HG03442 (cell line): ENCODE measurements around the gene RCOR3.
A peak's percentile ranks its signal among the peaks of the same experiment; 100 is the strongest.

Experiments
- ATAC-seq: cut with Tn5 transposase; IDR thresholded peaks from one replicate; pipeline ENCODE4 v1.9.1; 2021; ENCODE audit warnings: mild to moderate bottlenecking, moderate library complexity; ENCODE audit not compliant: unreplicated experiment

Gene RCOR3

GRCh38 chr1:211323156-211324063 lies 64.2 kb downstream of the RCOR3 start:
- peak; percentile 62 for ATAC-seq

- no peak for ATAC-seq
Observed at GRCh38 chr1:211324992-211325775, 66.0 kb downstream of the RCOR3 start.

GRCh38 chr1:211326140-211326527 lies 67.0 kb downstream of the RCOR3 start:
- ATAC-seq: no peak

- peak; percentile 22 for ATAC-seq
Observed at GRCh38 chr1:211326528-211327345, 67.6 kb downstream of the RCOR3 start, which contains the start of gene TRAF5. Gene TRAF5, plus strand, starts transcription at chr1:211326833. Its CDS starts 26,407 bp downstream, at chr1:211353240.

- peak; percentile 24 for ATAC-seq
Observed at GRCh38 chr1:211327346-211327921, 68.3 kb downstream of the RCOR3 start.

- ATAC-seq: no peak
Observed at GRCh38 chr1:211328084-211328694, 69.0 kb downstream of the RCOR3 start.

- ATAC-seq: no peak
Observed at GRCh38 chr1:211328866-211329475, 69.8 kb downstream of the RCOR3 start.

- peak; percentile 49 for ATAC-seq
Observed at GRCh38 chr1:211329764-211330201, 70.6 kb downstream of the RCOR3 start.

- no peak for ATAC-seq
Observed at GRCh38 chr1:211330282-211330936, 71.2 kb downstream of the RCOR3 start.

GRCh38 chr1:211331011-211331709 lies 72.0 kb downstream of the RCOR3 start:
- ATAC-seq: no peak

- no peak for ATAC-seq
Observed at GRCh38 chr1:211332036-211332616, 73.0 kb downstream of the RCOR3 start.

- ATAC-seq: no peak
Observed at GRCh38 chr1:211332830-211333229, 73.7 kb downstream of the RCOR3 start.

- ATAC-seq: no peak
Observed at GRCh38 chr1:211333906-211334305, 74.7 kb downstream of the RCOR3 start.

- no peak for ATAC-seq
Observed at GRCh38 chr1:211334986-211335385, 75.8 kb downstream of the RCOR3 start.

- peak; percentile 76 for ATAC-seq
Observed at GRCh38 chr1:211335522-211336157, 76.5 kb downstream of the RCOR3 start.

GRCh38 chr1:211336161-211336560 lies 77.0 kb downstream of the RCOR3 start:
- ATAC-seq: no peak

- ATAC-seq: no peak
Observed at GRCh38 chr1:211336775-211337174, 77.6 kb downstream of the RCOR3 start.
